ENCODE data around the gene ESAM. TPM values are rescaled to one million over a fixed set of nuclear protein-coding genes. Genes with fewer than 3 reads are reported as not detected.

The ESAM gene
- total and polyA plus RNA-seq, 2 donors (not counting 1 experiment from before 2014, with no cell fraction given): 1.4 to 14.5 TPM

DNA sequence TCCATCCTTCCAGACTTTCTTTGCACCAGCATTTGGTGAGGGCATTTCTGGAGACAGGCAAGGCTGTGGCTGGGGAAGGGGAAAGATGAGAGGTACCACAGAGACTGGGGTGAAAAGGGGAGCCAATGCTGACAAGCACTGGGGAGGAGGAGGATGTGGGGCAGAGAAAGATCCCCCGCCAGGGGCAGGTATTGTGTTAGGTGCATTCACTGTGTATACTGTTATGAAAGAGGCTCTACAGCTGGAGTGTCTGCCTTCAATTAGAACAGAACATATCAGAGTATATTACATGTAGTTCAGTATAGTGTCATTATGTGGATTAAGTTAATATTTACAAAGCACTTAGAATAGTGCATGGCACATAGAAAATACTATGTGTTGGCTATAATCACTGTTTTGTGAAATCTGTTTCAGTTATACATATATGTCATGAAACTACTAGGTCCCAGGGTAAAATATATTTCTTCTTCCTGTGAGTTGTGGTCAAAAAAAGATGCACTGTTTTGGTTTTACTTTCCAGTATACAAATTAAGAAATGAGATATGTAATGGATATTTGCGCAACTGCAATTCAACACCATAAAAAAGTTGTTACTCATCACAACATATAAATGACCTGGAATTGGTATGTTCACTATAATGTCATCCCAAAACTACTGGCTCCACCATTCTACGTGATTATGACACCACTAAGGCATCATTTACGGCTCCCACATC, 29.7 kb upstream of the ESAM start:
- H3K36me3 ChIP-seq (replicated peaks in 1 of 2; ENCODE audit: control extremely low read depth in 1 of 2, control insufficient read depth in 1 of 2, extremely low read depth in 1 of 2, insufficient read depth in 2 of 2, low read length in 1 of 2): no peaks in the 10 kb centered on the region
- H3K4me1 ChIP-seq (ENCODE audit: control insufficient read depth in 2 of 2, insufficient read depth in 2 of 2, low read length in 2 of 2): peaks cover 0 to 5% of the 10 kb centered on the region in 2 donors
- H3K27me3 ChIP-seq (replicated peaks in 1 of 4; ENCODE audit: control extremely low read depth in 1 of 4, control insufficient read depth in 3 of 4, insufficient read depth in 4 of 4, low read length in 3 of 4): no peaks in the 10 kb centered on the region
- Mint-ChIP-seq H3K4me1 (peaks cover 18% of the 10 kb centered on the region), H3K4me3 (no peak overlapping the region), H3K27me3 (no peaks in the 10 kb centered on the region), H3K9me3 (ENCODE audit: insufficient read depth) (no peaks in the 10 kb centered on the region), H3K27ac (no peak overlapping the region)
- no peaks in the 10 kb centered on the region for H3K9me3 ChIP-seq (ENCODE audit: control extremely low read depth in 1 of 3, control insufficient read depth in 2 of 3, insufficient read depth in 1 of 3, low read length in 2 of 3)
- no peak overlapping the region for H2AFZ ChIP-seq (ENCODE audit: insufficient read depth, low read depth, low read length, poor library complexity, severe bottlenecking)
- H3K4me3 ChIP-seq (ENCODE audit: control extremely low read depth in 1 of 5, extremely low read depth in 1 of 5, insufficient read depth in 1 of 5, low read depth in 2 of 5, low read length in 4 of 5): no peak overlapping the region
- no peak overlapping the region for H3K4me2 ChIP-seq (replicated peaks; ENCODE audit: low read depth, low read length, poor library complexity, severe bottlenecking)
- no peak for DNase-seq
- no peak overlapping the region for H3K9ac ChIP-seq (ENCODE audit: low read length)
- WGBS (ENCODE audit: insufficient coverage): 100% methylated on average over 2 of the region's 4 CpGs
- no peak overlapping the region for H3K27ac ChIP-seq (ENCODE audit: low read length in 2 of 2)
- intact Hi-C loops (cut with micrococcal nuclease): loop anchor here (2.0 kb wide), 1 partner anchor 29 kb away; the partner anchor contains the start of gene ESAM
- H4K20me1 ChIP-seq (ENCODE audit: control insufficient read depth, insufficient read depth, low read length, poor library complexity, severe bottlenecking): peaks cover 25% of the 10 kb centered on the region
- peaks cover 75% of the 10 kb centered on the region for H3K79me2 ChIP-seq (ENCODE audit: control insufficient read depth, insufficient read depth, low read length)
- no peak for ATAC-seq (ENCODE audit: low read depth)
- ChIA-PET POLR2A (no interaction called here), CTCF (interaction anchor here (1.0 to 12.5 kb wide), 5 partner anchors 9 to 120 kb away, joined by 4 to 177 read pairs (median 5); partner anchors contain the start of genes SIAE and SPA17)
- TF ChIP-seq, protein P1, sequence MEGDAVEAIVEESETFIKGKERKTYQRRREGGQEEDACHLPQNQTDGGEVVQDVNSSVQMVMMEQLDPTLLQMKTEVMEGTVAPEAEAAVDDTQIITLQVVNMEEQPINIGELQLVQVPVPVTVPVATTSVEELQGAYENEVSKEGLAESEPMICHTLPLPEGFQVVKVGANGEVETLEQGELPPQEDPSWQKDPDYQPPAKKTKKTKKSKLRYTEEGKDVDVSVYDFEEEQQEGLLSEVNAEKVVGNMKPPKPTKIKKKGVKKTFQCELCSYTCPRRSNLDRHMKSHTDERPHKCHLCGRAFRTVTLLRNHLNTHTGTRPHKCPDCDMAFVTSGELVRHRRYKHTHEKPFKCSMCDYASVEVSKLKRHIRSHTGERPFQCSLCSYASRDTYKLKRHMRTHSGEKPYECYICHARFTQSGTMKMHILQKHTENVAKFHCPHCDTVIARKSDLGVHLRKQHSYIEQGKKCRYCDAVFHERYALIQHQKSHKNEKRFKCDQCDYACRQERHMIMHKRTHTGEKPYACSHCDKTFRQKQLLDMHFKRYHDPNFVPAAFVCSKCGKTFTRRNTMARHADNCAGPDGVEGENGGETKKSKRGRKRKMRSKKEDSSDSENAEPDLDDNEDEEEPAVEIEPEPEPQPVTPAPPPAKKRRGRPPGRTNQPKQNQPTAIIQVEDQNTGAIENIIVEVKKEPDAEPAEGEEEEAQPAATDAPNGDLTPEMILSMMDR (IDR thresholded peaks at IDR 0.05): no peak
- no peak for TF ChIP-seq EZH2 (IDR thresholded peaks at IDR 0.05; ENCODE audit: borderline replicate concordance, insufficient read depth, low read depth, low read length, poor library complexity, severe bottlenecking)

DNA sequence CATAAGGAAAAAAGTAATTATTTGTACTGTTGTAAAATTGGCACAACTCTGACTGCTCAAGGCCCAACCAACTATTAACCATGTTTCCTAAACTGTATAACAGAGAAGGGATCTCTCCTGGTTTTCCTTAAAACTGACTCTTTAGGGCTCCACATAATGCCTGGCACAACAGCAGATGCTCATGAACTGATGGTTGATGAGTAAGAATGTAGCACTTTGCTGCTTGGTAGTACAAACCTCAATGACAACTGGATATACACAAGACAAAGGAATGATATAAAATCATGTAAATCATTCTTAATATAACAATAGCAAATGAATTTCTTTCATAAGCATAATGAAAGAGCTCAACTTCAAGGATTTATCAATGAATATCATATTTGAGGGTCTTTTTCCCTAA, 26.4 kb upstream of the ESAM start:
- no peak overlapping the region for H3K4me3 ChIP-seq (ENCODE audit: control extremely low read depth in 1 of 5, extremely low read depth in 1 of 5, insufficient read depth in 1 of 5, low read depth in 2 of 5, low read length in 4 of 5)
- DNase-seq (no peak), ATAC-seq (ENCODE audit: low read depth) (no peak)
- Mint-ChIP-seq H3K9me3 (ENCODE audit: insufficient read depth) (no peaks in the 10 kb centered on the region), H3K27me3 (no peaks in the 10 kb centered on the region), H3K27ac (no peak overlapping the region), H3K4me1 (peaks cover 16% of the 10 kb centered on the region), H3K4me3 (no peak overlapping the region)
- no peak overlapping the region for H3K27ac ChIP-seq (ENCODE audit: low read length in 2 of 2)
- TF ChIP-seq, protein P1 (IDR thresholded peaks at IDR 0.05): no peak
- no peak for TF ChIP-seq EZH2 (IDR thresholded peaks at IDR 0.05; ENCODE audit: borderline replicate concordance, insufficient read depth, low read depth, low read length, poor library complexity, severe bottlenecking)
- H3K79me2 ChIP-seq (ENCODE audit: control insufficient read depth, insufficient read depth, low read length): peaks cover 51% of the 10 kb centered on the region
- H2AFZ ChIP-seq (ENCODE audit: insufficient read depth, low read depth, low read length, poor library complexity, severe bottlenecking): no peak overlapping the region
- no peaks in the 10 kb centered on the region for H3K27me3 ChIP-seq (replicated peaks in 1 of 4; ENCODE audit: control extremely low read depth in 1 of 4, control insufficient read depth in 3 of 4, insufficient read depth in 4 of 4, low read length in 3 of 4)
- CTCF ChIA-PET: interaction anchor here (2.1 kb wide), 1 partner anchor 10 kb away, joined by 10 read pairs; no protein-coding TSS in a partner anchor
- peaks cover 0 to 5% of the 10 kb centered on the region in 2 donors for H3K4me1 ChIP-seq (ENCODE audit: control insufficient read depth in 2 of 2, insufficient read depth in 2 of 2, low read length in 2 of 2)
- intact Hi-C loops (cut with micrococcal nuclease): no loop called here
- peaks cover 22% of the 10 kb centered on the region for H4K20me1 ChIP-seq (ENCODE audit: control insufficient read depth, insufficient read depth, low read length, poor library complexity, severe bottlenecking)
- POLR2A ChIA-PET: no interaction called here
- no peak overlapping the region for H3K4me2 ChIP-seq (replicated peaks; ENCODE audit: low read depth, low read length, poor library complexity, severe bottlenecking)
- H3K9me3 ChIP-seq (ENCODE audit: control extremely low read depth in 1 of 3, control insufficient read depth in 2 of 3, insufficient read depth in 1 of 3, low read length in 2 of 3): no peaks in the 10 kb centered on the region
- H3K9ac ChIP-seq (ENCODE audit: low read length): no peak overlapping the region
- H3K36me3 ChIP-seq (replicated peaks in 1 of 2; ENCODE audit: control extremely low read depth in 1 of 2, control insufficient read depth in 1 of 2, extremely low read depth in 1 of 2, insufficient read depth in 2 of 2, low read length in 1 of 2): no peaks in the 10 kb centered on the region
